K562 (cell line): ENCODE measurements around the gene PRMT3. TPM values are rescaled to one million over a fixed set of nuclear protein-coding genes. Genes with fewer than 3 reads are reported as not detected.
A peak's percentile ranks its signal among the peaks of the same experiment; 100 is the strongest.

Experiments used
- DDX20 ChIP-seq: fragments of 450-650 bp; IDR thresholded peaks from 2 replicates; pipeline ENCODE4 v1.6.1; 2016; ENCODE audit warnings: missing genetic modification characterization, low read depth, mild to moderate bottlenecking, missing compliant biosample characterization, moderate library complexity
- ESRRA ChIP-seq: fragments of 450-650 bp; IDR thresholded peaks from 2 replicates; pipeline ENCODE4 v1.6.1; 2014; ENCODE audit warnings: low read depth, mild to moderate bottlenecking, moderate library complexity, borderline replicate concordance
- ESRRB ChIP-seq: fragments of 250-450 bp; sonication (Bioruptor Pico); IDR thresholded peaks from 2 replicates; pipeline ENCODE4 v1.5.0; 2020; ENCODE audit warnings: mild to moderate bottlenecking, moderate library complexity, borderline replicate concordance
- HIVEP1 ChIP-seq: fragments of 250-450 bp; sonication (Bioruptor Pico); IDR thresholded peaks from 2 replicates; pipeline ENCODE4 v1.4.0; 2020; ENCODE audit warnings: mild to moderate bottlenecking
- OTX1 ChIP-seq: fragments of 450-650 bp; formaldehyde crosslinking; IDR thresholded peaks from 2 replicates; pipeline ENCODE4 v1.4.0; 2022; ENCODE audit warnings: mild to moderate bottlenecking
- RERE ChIP-seq: sonication (generic); formaldehyde crosslinking; IDR thresholded peaks from 2 replicates; pipeline ENCODE4 v1.8.0; 2023; ENCODE audit warnings: missing genetic modification reagents, mild to moderate bottlenecking, borderline replicate concordance
- SMARCB1 ChIP-seq: IDR thresholded peaks from 2 replicates; pipeline ENCODE4 v1.6.1; 2011; ENCODE audit warnings: improper control_type of control experiment, low read depth; ENCODE audit not compliant: insufficient read length
- SREBF1 ChIP-seq: fragments of 150-350 bp; IDR thresholded peaks from 2 replicates; pipeline ENCODE4 v1.6.1; 2014; ENCODE audit warnings: antibody characterized with exemption, low read depth, low read length, borderline replicate concordance
- SRSF3 ChIP-seq: fragments of 200-400 bp; formaldehyde crosslinking; IDR thresholded peaks from 2 replicates; pipeline ENCODE4 v1.6.1; 2016; ENCODE audit warnings: mild to moderate bottlenecking, low read length, moderate library complexity; ENCODE audit not compliant: insufficient read depth
- ZNF140 ChIP-seq: fragments of 250-450 bp; sonication (Bioruptor Pico); IDR thresholded peaks from 2 replicates; pipeline ENCODE4 v1.8.0; 2021; ENCODE audit warnings: moderate library complexity, mild to moderate bottlenecking, inconsistent platforms
- polyA plus RNA-seq, 8 experiments: library from polyadenylated mRNA; depleted of rRNA in 4 of 8; stranded (reverse) in 5 of 8; unstranded in 3 of 8; fragments of >200 nt; fragmentation: Nextera tagmentation in 2 of 8; fragmentation: Illumina TruSeq in 1 of 8; extraction: Ambion mirVana in 2 of 8; extraction: Trizol in 1 of 8; gene quantifications; 2 replicates each; pipeline versions ENCODE4 v1.2.1 to v1.2.3, GENCODE V29; 2011 to 2014; ENCODE audit warnings: inconsistent platforms in 1 of 8, missing spikeins in 1 of 8
- total RNA-seq, 7 experiments: library from RNA; depleted of rRNA in 6 of 7; stranded (reverse); fragments of >200 nt in 6 of 7; fragmentation: Illumina TruSeq in 2 of 7; extraction: Trizol in 2 of 7; gene quantifications; 2 replicates each; pipeline versions ENCODE4 v1.2.1 to v1.2.3, GENCODE V29; 2011 to 2021; ENCODE audit warnings: low replicate concordance in 1 of 7
- TF ChIP-seq, protein P1 (sequence below): fragments of 450-650 bp; formaldehyde crosslinking; IDR thresholded peaks from 2 replicates; pipeline ENCODE4 v1.4.0; 2022; ENCODE audit warnings: missing genetic modification characterization
- TF ChIP-seq, protein P2 (sequence below): fragments of 450-650 bp; IDR thresholded peaks from 2 replicates; pipeline ENCODE4 v1.7.0; 2016; ENCODE audit warnings: borderline replicate concordance
- TF ChIP-seq, protein P3 (sequence below), 2 experiments: IDR thresholded peaks in 1 of 2; conservative IDR thresholded peaks in 1 of 2; 2 replicates each; pipeline ENCODE4 v1.6.1; 2016; ENCODE audit warnings: low read depth in 2 of 2, mild to moderate bottlenecking in 1 of 2, missing compliant biosample characterization in 1 of 2, missing genetic modification characterization in 1 of 2, moderate library complexity in 1 of 2
- TF ChIP-seq, protein P4 (sequence below): fragments of 250-450 bp; sonication (Bioruptor Pico); IDR thresholded peaks from 2 replicates; pipeline ENCODE4 v1.8.0; 2022; ENCODE audit warnings: inconsistent platforms, mild to moderate bottlenecking, moderate library complexity, borderline replicate concordance

The PRMT3 gene
- total and polyA plus RNA-seq, 9 of the 15 experiments (the other 6 are each of a cell fraction or from before 2014, with no cell fraction given), result 24.0 to 62.1 (median 44.7) TPM

DNA sequence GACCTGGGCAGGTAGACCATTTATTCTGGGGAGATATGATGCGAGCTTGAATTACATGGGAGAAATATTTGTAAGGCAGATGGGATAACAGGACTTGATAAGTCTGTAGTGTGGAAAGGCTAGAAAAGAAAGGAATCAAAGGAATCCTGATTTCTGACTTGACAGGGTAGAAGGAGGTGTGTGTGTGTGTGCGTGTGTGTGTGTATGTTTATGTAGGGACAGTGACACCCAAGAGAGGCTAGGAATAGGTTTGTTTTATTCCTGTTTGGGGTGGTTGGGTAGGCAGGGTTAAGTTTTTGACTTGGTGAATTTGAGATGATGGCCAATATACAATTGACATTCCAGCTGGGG lies 24.4 kb upstream of the PRMT3 start (continued):
- TF ChIP-seq ESRRB (no peak), OTX1 (CRISPR knock-in tag) (peak; percentile 67; the same call in 1 of the 2 replicates), SREBF1 (no peak), ZNF140 (CRISPR knock-in tag) (no peak), SRSF3 (no peak), DDX20 (0 out of 2 replicates have a peak, but pooled peaks have one; percentile 12), RERE (CRISPR knock-in tag) (no peak), HIVEP1 (no peak), SMARCB1 (no peak), ESRRA (no peak)
- TF ChIP-seq, protein P1, sequence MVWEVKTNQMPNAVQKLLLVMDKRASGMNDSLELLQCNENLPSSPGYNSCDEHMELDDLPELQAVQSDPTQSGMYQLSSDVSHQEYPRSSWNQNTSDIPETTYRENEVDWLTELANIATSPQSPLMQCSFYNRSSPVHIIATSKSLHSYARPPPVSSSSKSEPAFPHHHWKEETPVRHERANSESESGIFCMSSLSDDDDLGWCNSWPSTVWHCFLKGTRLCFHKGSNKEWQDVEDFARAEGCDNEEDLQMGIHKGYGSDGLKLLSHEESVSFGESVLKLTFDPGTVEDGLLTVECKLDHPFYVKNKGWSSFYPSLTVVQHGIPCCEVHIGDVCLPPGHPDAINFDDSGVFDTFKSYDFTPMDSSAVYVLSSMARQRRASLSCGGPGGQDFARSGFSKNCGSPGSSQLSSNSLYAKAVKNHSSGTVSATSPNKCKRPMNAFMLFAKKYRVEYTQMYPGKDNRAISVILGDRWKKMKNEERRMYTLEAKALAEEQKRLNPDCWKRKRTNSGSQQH, result 0 out of 2 replicates have a peak, but pooled peaks have one; percentile 69
- TF ChIP-seq, protein P2, sequence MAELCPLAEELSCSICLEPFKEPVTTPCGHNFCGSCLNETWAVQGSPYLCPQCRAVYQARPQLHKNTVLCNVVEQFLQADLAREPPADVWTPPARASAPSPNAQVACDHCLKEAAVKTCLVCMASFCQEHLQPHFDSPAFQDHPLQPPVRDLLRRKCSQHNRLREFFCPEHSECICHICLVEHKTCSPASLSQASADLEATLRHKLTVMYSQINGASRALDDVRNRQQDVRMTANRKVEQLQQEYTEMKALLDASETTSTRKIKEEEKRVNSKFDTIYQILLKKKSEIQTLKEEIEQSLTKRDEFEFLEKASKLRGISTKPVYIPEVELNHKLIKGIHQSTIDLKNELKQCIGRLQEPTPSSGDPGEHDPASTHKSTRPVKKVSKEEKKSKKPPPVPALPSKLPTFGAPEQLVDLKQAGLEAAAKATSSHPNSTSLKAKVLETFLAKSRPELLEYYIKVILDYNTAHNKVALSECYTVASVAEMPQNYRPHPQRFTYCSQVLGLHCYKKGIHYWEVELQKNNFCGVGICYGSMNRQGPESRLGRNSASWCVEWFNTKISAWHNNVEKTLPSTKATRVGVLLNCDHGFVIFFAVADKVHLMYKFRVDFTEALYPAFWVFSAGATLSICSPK, result peak; percentile 90; the same call in 1 of the 2 replicates
- TF ChIP-seq, protein P3, sequence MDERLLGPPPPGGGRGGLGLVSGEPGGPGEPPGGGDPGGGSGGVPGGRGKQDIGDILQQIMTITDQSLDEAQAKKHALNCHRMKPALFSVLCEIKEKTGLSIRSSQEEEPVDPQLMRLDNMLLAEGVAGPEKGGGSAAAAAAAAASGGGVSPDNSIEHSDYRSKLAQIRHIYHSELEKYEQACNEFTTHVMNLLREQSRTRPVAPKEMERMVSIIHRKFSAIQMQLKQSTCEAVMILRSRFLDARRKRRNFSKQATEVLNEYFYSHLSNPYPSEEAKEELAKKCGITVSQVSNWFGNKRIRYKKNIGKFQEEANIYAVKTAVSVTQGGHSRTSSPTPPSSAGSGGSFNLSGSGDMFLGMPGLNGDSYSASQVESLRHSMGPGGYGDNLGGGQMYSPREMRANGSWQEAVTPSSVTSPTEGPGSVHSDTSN (CRISPR knock-in tag; IDR thresholded peaks at IDR 0.05; ENCODE audit: low read depth), result no peak
- TF ChIP-seq, protein P3 (tag; conservative IDR thresholded peaks at IDR 0.05; ENCODE audit: low read depth), result 0 out of 2 replicates have a peak, but pooled peaks have one; percentile 10
- TF ChIP-seq, protein P4, sequence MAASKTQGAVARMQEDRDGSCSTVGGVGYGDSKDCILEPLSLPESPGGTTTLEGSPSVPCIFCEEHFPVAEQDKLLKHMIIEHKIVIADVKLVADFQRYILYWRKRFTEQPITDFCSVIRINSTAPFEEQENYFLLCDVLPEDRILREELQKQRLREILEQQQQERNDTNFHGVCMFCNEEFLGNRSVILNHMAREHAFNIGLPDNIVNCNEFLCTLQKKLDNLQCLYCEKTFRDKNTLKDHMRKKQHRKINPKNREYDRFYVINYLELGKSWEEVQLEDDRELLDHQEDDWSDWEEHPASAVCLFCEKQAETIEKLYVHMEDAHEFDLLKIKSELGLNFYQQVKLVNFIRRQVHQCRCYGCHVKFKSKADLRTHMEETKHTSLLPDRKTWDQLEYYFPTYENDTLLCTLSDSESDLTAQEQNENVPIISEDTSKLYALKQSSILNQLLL (CRISPR knock-in tag), result no peak
